Motor neuron (in vitro differentiated cells): ENCODE measurements around the gene STAC2. TPM values are rescaled to one million over a fixed set of nuclear protein-coding genes. Genes with fewer than 3 reads are reported as not detected.
A peak's percentile ranks its signal among the peaks of the same experiment; 100 is the strongest.
"Not testable (repeated sequence)": the region's sequence is repeated elsewhere in the genome, so short reads cannot be mapped to it uniquely, and the experiment has no call there.

ENCODE experiments used
- ATAC-seq, 8 experiments: fragments of 200-7000 bp; cut with Tn5 transposase; replicated peaks in 6 of 8; 2 replicates each; pipeline ENCODE4 v1.8.0; 2021; ENCODE audit warnings: mild to moderate bottlenecking in 8 of 8, moderate library complexity in 8 of 8
- H3K27ac ChIP-seq, 2 donors: fragments of 250-450 bp; sonication (Bioruptor Pico); 2 replicates each; pipeline ENCODE4 v1.9.0; 2021; ENCODE audit warnings: antibody characterized with exemption in 2 of 2, mild to moderate bottlenecking in 2 of 2, moderate library complexity in 1 of 2
- H3K4me1 ChIP-seq, 2 donors: fragments of 250-450 bp; sonication (Bioruptor Pico); replicated peaks in 1 of 2; 2 replicates each; pipeline ENCODE4 v1.6.1; 2021; ENCODE audit warnings: antibody characterized with exemption in 2 of 2, mild to moderate bottlenecking in 2 of 2, moderate library complexity in 1 of 2
- H3K4me3 ChIP-seq, 5 donors: fragments of 250-450 bp; sonication (Bioruptor Pico); 2 replicates each; pipeline ENCODE4 v1.9.0; 2021; ENCODE audit warnings: antibody characterized with exemption in 5 of 5, mild to moderate bottlenecking in 5 of 5, moderate library complexity in 4 of 5
- WGBS, 10 experiments: fragments of 450-650 bp; shearing (Covaris generic); methylation state at CpG; one replicate each; pipeline ENCODE4 v1.0.0; 2022; 5-methylcytosine and 5-hydroxymethylcytosine counted together
- in situ Hi-C, 9 experiments: fragments of 400-800 bp; cut with MboI; loops; one replicate each; pipeline ENCODE4 v1.15.0; 2021; ENCODE audit warnings: low sequenced_read_pairs in 9 of 9, low pct_unique_long_range_greater_than_20kb in 2 of 9; ENCODE audit not compliant: unreplicated experiment in 9 of 9
- total RNA-seq, 8 experiments: library from RNA; unstranded; fragments of 300-600 nt; gene quantifications; 2 replicates each; pipeline versions ENCODE4 v1.2.3 to v1.2.4, GENCODE V29; 2022

STAC2 gene
- total RNA-seq, result 1 to 10 TPM in 3 of 8 experiments, under 1 TPM in 5; 0.20 to 4.5 (median 0.84) TPM

GRCh38 chr17:39225308-39225958, at the start of gene STAC2:
TSS of gene STAC2 (minus strand) at chr17:39225945. CDS start at chr17:39225502, 443 bp downstream.
- peak; percentile 4 to 47 (median 40) for ATAC-seq
- Histone ChIP-seq H3K27ac (no peak within 1 kb of the TSS), H3K4me1 (peaks cover 8 to 19% of the 10 kb centered on the region in 2 donors), H3K4me3 (peak within 1 kb of the TSS; percentile 31 to 39 (median 36))
- in situ Hi-C loops, result loop anchor here in 1 of 9 experiments (25.0 kb wide), 1 partner anchor 238 kb away; no protein-coding TSS in a partner anchor
- 0% methylated on average over 5 of the region's 71 CpGs; no CpG with 5 or more reads in 9 of the 10 experiments for WGBS, 10 experiments

GRCh38 chr17:39271546-39271945, 45.8 kb upstream of the STAC2 start:
- in situ Hi-C loops, result no loop called here
- no peak for ATAC-seq
- H3K4me1 ChIP-seq, result no peaks in the 10 kb centered on the region
- no peak overlapping the region for H3K27ac ChIP-seq
- 100% methylated on average over 3 of the region's 3 CpGs; no CpG with 5 or more reads in 8 of the 10 experiments for WGBS, 10 experiments
- H3K4me3 ChIP-seq, result no peak overlapping the region

GRCh38 chr17:39270923-39271322, 45.2 kb upstream of the STAC2 start:
- H3K27ac ChIP-seq, result no peak overlapping the region
- in situ Hi-C loops, result no loop called here
- WGBS, 10 experiments, result 0 to 86% (median 23%) methylated on average over 1 to 3 of the region's 3 CpGs; no CpG with 5 or more reads in 1 of the 10 experiments
- no peak overlapping the region for H3K4me3 ChIP-seq
- peak in 6 of 8 experiments; percentile 28 to 85 (median 66) for ATAC-seq
- no peaks in the 10 kb centered on the region for H3K4me1 ChIP-seq

GRCh38 chr17:39264119-39264518, 38.4 kb upstream of the STAC2 start:
- H3K4me1 ChIP-seq, result no peaks in the 10 kb centered on the region
- no peak overlapping the region for H3K4me3 ChIP-seq
- in situ Hi-C loops, result no loop called here
- H3K27ac ChIP-seq, result no peak overlapping the region
- ATAC-seq, result peak in 1 of 8 experiments; percentile 50
- WGBS, 10 experiments, result 0 to 93% (median 81%) methylated on average over 1 to 5 of the region's 5 CpGs; no CpG with 5 or more reads in 1 of the 10 experiments

GRCh38 chr17:39261286-39261685, 35.5 kb upstream of the STAC2 start:
- WGBS, 10 experiments, result 60 to 100% (median 87%) methylated on average over 1 to 7 of the region's 7 CpGs; no CpG with 5 or more reads in 2 of the 10 experiments
- Histone ChIP-seq H3K4me1 (no peaks in the 10 kb centered on the region), H3K4me3 (no peak overlapping the region), H3K27ac (no peak overlapping the region)
- in situ Hi-C loops, result no loop called here
- ATAC-seq, result no peak

- ATAC-seq, result no peak
- 33 to 90% (median 60%) methylated on average over 1 to 6 of the region's 7 CpGs; no CpG with 5 or more reads in 1 of the 10 experiments for WGBS, 10 experiments
- in situ Hi-C loops, result no loop called here
- no peaks in the 10 kb centered on the region for H3K4me1 ChIP-seq
- H3K4me3 ChIP-seq, result no peak overlapping the region
- H3K27ac ChIP-seq, result no peak overlapping the region
These were observed 27.2 kb upstream of the STAC2 start for GRCh38 chr17:39252788-39253460.

- in situ Hi-C loops, result no loop called here
These were observed 26.3 kb upstream of the STAC2 start for GRCh38 chr17:39251997-39252396.

GRCh38 chr17:39250076-39250475, 24.3 kb upstream of the STAC2 start:
- WGBS, 10 experiments, result 48 to 100% (median 91%) methylated on average over 1 to 6 of the region's 12 CpGs; no CpG with 5 or more reads in 2 of the 10 experiments
- ATAC-seq, H3K4me1 ChIP-seq, in situ Hi-C loops, H3K27ac ChIP-seq, H3K4me3 ChIP-seq: not testable (repeated sequence)

More at GRCh38 chr17:39251997-39252396, 26.3 kb upstream of the STAC2 start:
- ATAC-seq, result no peak
- H3K4me1 ChIP-seq, result no peaks in the 10 kb centered on the region
- WGBS, 10 experiments, result 20 to 100% (median 71%) methylated on average over 1 of the region's 1 CpG; no CpG with 5 or more reads in 5 of the 10 experiments
- no peak overlapping the region for H3K4me3 ChIP-seq
- H3K27ac ChIP-seq, result no peak overlapping the region

- Histone ChIP-seq H3K4me3 (no peak overlapping the region), H3K27ac (no peak overlapping the region), H3K4me1 (peaks cover 4 to 8% of the 10 kb centered on the region in 2 donors)
- no peak for ATAC-seq
- in situ Hi-C loops, result loop anchor here in 3 of 9 experiments (10.0 to 25.0 kb wide), 2 partner anchors 259 to 261 kb away; no protein-coding TSS in a partner anchor
- 0 to 87% (median 35%) methylated on average over 1 to 2 of the region's 3 CpGs; no CpG with 5 or more reads in 6 of the 10 experiments for WGBS, 10 experiments
These were observed 20.5 kb upstream of the STAC2 start for GRCh38 chr17:39246274-39246673.

- Histone ChIP-seq H3K4me3 (no peak overlapping the region), H3K27ac (no peak overlapping the region), H3K4me1 (peaks cover 4 to 8% of the 10 kb centered on the region in 2 donors)
- peak; percentile 88 to 95 (median 92) for ATAC-seq
- WGBS, 10 experiments, result 0 to 80% (median 0%) methylated on average over 1 to 2 of the region's 6 CpGs; no CpG with 5 or more reads in 7 of the 10 experiments
- in situ Hi-C loops, result loop anchor here in 3 of 9 experiments (10.0 to 25.0 kb wide), 2 partner anchors 258 to 260 kb away; no protein-coding TSS in a partner anchor
These were observed 19.1 kb upstream of the STAC2 start for GRCh38 chr17:39244600-39245570.

- WGBS, 10 experiments, result 14 to 90% (median 62%) methylated on average over 1 to 6 of the region's 11 CpGs; no CpG with 5 or more reads in 6 of the 10 experiments
- Histone ChIP-seq H3K4me1 (peaks cover 4 to 8% of the 10 kb centered on the region in 2 donors), H3K27ac (no peak overlapping the region), H3K4me3 (no peak overlapping the region)
- in situ Hi-C loops, result loop anchor here in 3 of 9 experiments (10.0 to 25.0 kb wide), 2 partner anchors 257 to 259 kb away; no protein-coding TSS in a partner anchor
- ATAC-seq, result peak in 6 of 8 experiments; percentile 5 to 46 (median 35)
These were observed 18.4 kb upstream of the STAC2 start for GRCh38 chr17:39244016-39244599.

GRCh38 chr17:39243155-39243554, 17.4 kb upstream of the STAC2 start:
- H3K4me1 ChIP-seq, result peaks cover 4 to 8% of the 10 kb centered on the region in 2 donors
- H3K27ac ChIP-seq, result no peak overlapping the region
- in situ Hi-C loops, result loop anchor here in 3 of 9 experiments (10.0 to 25.0 kb wide), 2 partner anchors 256 to 258 kb away; no protein-coding TSS in a partner anchor
- ATAC-seq, result no peak
- H3K4me3 ChIP-seq, result no peak overlapping the region
- WGBS, 10 experiments, result 90 to 100% methylated on average over 1 to 2 of the region's 8 CpGs; no CpG with 5 or more reads in 8 of the 10 experiments
